ENCODE results near the gene CNKSR3. TPM values are rescaled to one million over a fixed set of nuclear protein-coding genes. Genes with fewer than 3 reads are reported as not detected.

The CNKSR3 gene
- total RNA-seq, 4 donors from 2014 or later, result 8.8 to 12.4 (median 11.2) TPM

DNA sequence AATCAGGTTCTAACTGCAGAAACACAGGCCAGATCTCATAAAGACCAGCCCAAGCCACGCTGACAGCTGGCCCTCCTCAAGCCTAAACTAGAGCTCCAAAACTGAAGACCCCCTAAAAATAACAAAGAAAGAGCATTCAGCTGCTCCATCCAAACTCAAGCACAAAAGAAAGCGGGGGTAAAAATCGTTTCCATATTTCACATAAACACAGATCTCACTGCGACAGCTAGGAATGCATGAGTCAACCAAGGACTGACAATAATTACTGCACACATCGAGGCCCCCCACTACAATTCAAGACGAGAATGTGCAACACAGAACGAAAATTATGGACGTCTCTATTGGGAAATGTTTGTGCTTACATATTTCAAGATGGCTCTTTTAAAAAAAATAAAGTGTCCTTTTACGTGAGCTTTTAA, 31.1 kb downstream of the CNKSR3 start:
- H3K9me3 ChIP-seq, result no peaks in the 10 kb centered on the region
- H3K27ac ChIP-seq, result no peak overlapping the region
- H3K27me3 ChIP-seq, result no peaks in the 10 kb centered on the region
- no peaks in the 10 kb centered on the region for H3K36me3 ChIP-seq
- no peak for TF ChIP-seq POLR2AphosphoS5 (IDR thresholded peaks at IDR 0.05)
- TF ChIP-seq, protein P1, sequence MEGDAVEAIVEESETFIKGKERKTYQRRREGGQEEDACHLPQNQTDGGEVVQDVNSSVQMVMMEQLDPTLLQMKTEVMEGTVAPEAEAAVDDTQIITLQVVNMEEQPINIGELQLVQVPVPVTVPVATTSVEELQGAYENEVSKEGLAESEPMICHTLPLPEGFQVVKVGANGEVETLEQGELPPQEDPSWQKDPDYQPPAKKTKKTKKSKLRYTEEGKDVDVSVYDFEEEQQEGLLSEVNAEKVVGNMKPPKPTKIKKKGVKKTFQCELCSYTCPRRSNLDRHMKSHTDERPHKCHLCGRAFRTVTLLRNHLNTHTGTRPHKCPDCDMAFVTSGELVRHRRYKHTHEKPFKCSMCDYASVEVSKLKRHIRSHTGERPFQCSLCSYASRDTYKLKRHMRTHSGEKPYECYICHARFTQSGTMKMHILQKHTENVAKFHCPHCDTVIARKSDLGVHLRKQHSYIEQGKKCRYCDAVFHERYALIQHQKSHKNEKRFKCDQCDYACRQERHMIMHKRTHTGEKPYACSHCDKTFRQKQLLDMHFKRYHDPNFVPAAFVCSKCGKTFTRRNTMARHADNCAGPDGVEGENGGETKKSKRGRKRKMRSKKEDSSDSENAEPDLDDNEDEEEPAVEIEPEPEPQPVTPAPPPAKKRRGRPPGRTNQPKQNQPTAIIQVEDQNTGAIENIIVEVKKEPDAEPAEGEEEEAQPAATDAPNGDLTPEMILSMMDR (IDR thresholded peaks at IDR 0.05), result no peak
- TF ChIP-seq EP300 (IDR thresholded peaks at IDR 0.05), result no peak
- no peak for TF ChIP-seq POLR2A (IDR thresholded peaks at IDR 0.05)
- no peak for DNase-seq (ENCODE audit: low spot score in 2 of 2)
- no peak overlapping the region for H3K4me3 ChIP-seq
- peaks cover 36% of the 10 kb centered on the region for H3K4me1 ChIP-seq
- WGBS, result 59% methylated on average over 9 of the region's 9 CpGs

DNA sequence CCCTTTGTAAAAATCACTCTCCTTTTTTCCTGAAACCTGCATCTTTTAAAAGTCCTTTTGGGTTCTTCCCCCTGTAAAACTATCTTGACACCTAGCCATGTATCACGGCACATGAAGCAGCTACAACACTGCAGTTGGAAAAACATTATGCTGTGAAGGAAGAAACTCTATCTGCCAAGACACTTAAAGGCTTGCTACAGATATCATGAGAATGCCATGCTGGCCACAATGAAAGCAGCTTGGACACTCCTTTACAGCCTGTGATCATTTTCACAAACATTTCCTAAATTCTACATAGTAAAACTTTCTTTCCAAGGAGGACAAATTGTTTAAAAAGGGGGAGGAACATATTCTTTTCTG, 31.8 kb downstream of the CNKSR3 start:
- H3K4me1 ChIP-seq, result peaks cover 37% of the 10 kb centered on the region
- H3K27ac ChIP-seq, result no peak overlapping the region
- DNase-seq (ENCODE audit: low spot score in 2 of 2), result no peak
- TF ChIP-seq, protein P1 (IDR thresholded peaks at IDR 0.05), result no peak
- TF ChIP-seq EP300 (IDR thresholded peaks at IDR 0.05) (no peak), POLR2A (IDR thresholded peaks at IDR 0.05) (no peak), POLR2AphosphoS5 (IDR thresholded peaks at IDR 0.05) (no peak)
- H3K9me3 ChIP-seq, result no peaks in the 10 kb centered on the region
- 31% methylated on average over 1 of the region's 1 CpG for WGBS
- H3K4me3 ChIP-seq, result no peak overlapping the region
- no peaks in the 10 kb centered on the region for H3K27me3 ChIP-seq
- no peaks in the 10 kb centered on the region for H3K36me3 ChIP-seq

DNA sequence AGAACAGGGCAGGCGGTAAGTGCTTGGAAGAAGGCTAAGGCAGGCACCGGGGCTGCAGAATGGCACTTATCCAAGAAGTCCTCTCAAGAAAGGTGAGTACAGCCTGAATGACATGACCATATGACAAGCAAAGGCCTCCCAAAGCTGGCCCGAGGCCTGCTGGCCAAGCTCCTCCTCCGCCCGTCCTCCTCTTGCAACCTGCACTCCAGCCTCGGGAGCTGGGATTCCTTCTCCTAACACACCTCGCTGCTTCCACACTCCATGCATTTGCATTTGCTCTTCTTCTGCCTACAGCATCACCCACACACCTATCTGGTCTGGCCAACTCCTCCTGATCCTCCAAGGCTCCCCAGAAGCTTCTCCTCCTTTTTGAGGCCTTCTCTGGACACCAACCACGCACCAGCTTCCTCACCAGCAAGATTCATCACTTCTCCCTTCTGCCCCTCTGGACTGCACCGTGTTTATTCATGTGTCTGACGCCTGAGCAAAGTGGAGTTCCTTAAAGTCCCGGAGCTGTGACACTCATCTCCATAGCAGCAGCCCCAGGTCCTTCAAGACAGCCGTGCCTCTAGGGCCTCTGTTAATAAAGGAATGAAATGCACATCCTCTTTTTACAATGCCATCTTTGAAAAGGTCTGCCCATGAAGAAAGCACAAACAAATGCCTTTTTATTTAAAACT, 32.3 kb downstream of the CNKSR3 start:
- TF ChIP-seq POLR2A (IDR thresholded peaks at IDR 0.05) (no peak), POLR2AphosphoS5 (IDR thresholded peaks at IDR 0.05) (no peak), EP300 (IDR thresholded peaks at IDR 0.05) (no peak)
- TF ChIP-seq, protein P1 (IDR thresholded peaks at IDR 0.05), result no peak
- WGBS, result 64% methylated on average over 12 of the region's 12 CpGs
- Histone ChIP-seq H3K9me3 (no peaks in the 10 kb centered on the region), H3K27me3 (no peaks in the 10 kb centered on the region), H3K4me1 (peaks cover 34% of the 10 kb centered on the region), H3K36me3 (no peaks in the 10 kb centered on the region), H3K4me3 (no peak overlapping the region), H3K27ac (peak overlapping the region; percentile 23)
- no peak for DNase-seq (ENCODE audit: low spot score in 2 of 2)

DNA sequence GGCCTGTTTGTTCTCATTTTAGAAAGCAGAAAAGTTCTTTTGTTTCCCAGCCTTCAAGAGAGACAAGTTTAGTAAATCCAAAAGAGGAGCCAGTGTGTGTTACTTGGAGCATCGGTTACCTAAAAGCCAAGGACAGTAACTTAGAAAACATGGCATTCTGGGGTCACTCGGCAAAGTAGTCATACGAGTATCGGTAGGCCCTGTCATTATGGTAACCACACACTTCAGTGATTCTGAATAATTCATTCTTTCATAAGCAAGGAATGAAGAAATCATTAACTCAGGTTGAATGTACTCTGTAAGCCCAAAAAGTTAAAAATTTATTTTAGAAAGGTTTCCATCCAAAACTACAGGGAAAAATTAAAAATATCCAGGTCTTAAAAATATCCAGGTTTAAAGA, 34.0 kb downstream of the CNKSR3 start:
- no peaks in the 10 kb centered on the region for H3K27me3 ChIP-seq
- 95% methylated on average over 4 of the region's 4 CpGs for WGBS
- H3K9me3 ChIP-seq, result no peaks in the 10 kb centered on the region
- no peak for DNase-seq (ENCODE audit: low spot score in 2 of 2)
- no peak overlapping the region for H3K27ac ChIP-seq
- TF ChIP-seq POLR2AphosphoS5 (IDR thresholded peaks at IDR 0.05) (no peak), POLR2A (IDR thresholded peaks at IDR 0.05) (no peak), EP300 (IDR thresholded peaks at IDR 0.05) (no peak)
- TF ChIP-seq, protein P1 (IDR thresholded peaks at IDR 0.05), result no peak
- no peak overlapping the region for H3K4me3 ChIP-seq
- H3K4me1 ChIP-seq, result peaks cover 34% of the 10 kb centered on the region
- H3K36me3 ChIP-seq, result no peaks in the 10 kb centered on the region

DNA sequence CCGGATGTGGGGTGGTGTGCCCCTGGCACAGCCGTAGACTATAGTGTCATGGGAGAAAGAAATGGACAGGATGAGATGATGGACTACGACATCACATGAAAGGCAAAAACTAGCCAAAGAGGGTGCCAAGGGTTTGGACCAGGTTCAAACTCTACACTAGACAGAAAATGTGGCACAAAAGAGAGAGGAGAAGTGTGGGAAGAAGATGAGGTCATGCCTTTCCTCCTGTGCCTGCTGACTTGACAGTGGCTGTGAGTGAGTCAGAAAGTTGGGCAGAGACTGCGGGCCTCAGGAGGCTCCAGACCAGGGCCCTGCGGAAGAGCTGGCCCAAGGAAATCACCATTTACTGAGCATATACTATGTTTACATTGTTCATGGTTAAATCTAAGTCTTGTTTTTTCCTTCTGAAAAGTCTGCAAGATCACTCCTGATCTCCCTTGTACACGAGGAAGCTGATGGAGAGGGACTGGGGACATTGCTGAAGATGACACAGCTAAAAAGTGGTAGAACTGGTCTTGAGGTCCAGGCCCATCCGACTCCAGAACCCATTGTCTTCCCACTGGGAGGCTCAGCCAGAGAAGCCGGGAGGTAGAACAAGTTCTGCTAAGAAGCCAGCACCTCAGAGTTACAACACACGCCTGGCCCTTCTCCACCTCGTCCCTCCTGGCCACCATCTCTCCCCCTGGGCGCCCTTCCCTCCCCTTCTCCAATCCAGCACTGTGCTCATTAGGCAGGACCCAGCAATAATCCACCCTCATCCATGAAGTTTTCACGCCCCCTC, 35.6 kb downstream of the CNKSR3 start:
- WGBS, result 67% methylated on average over 12 of the region's 12 CpGs
- TF ChIP-seq, protein P1 (IDR thresholded peaks at IDR 0.05), result no peak
- peak in 1 of 3 donors; percentile 15 for TF ChIP-seq POLR2AphosphoS5 (IDR thresholded peaks at IDR 0.05)
- TF ChIP-seq EP300 (IDR thresholded peaks at IDR 0.05), result no peak
- TF ChIP-seq POLR2A (IDR thresholded peaks at IDR 0.05), result no peak
- Histone ChIP-seq H3K27ac (peak overlapping the region; percentile 68), H3K4me3 (no peak overlapping the region), H3K36me3 (no peaks in the 10 kb centered on the region), H3K9me3 (no peaks in the 10 kb centered on the region), H3K4me1 (peaks cover 35% of the 10 kb centered on the region), H3K27me3 (no peaks in the 10 kb centered on the region)
- DNase-seq (ENCODE audit: low spot score in 2 of 2), result no peak

All from suprapubic skin (tissue), 4 donors.